H9 (cell line): ENCODE data around the gene HES1. TPM values are rescaled to one million over a fixed set of nuclear protein-coding genes. Genes with fewer than 3 reads are reported as not detected.

Experiments used
- DNase-seq: peaks from one replicate; pipeline ENCODE4 v3.0.0-alpha.2; 2017
- H2AFZ ChIP-seq: one replicate; pipeline ENCODE4 v1.6.1; 2013; ENCODE audit warnings: mild to moderate bottlenecking, low read length, control low read depth, moderate library complexity
- H2AK5ac ChIP-seq: 2 replicates; pipeline ENCODE4 v1.6.1; 2013; ENCODE audit warnings: low read length, control low read depth, mixed read lengths; ENCODE audit not compliant: insufficient read length
- H2BK120ac ChIP-seq: one replicate; pipeline ENCODE4 v1.6.1; 2013; ENCODE audit warnings: low read depth, mild to moderate bottlenecking, low read length, control low read depth, inconsistent platforms; ENCODE audit not compliant: poor library complexity, severe bottlenecking
- H2BK12ac ChIP-seq: 2 replicates; pipeline ENCODE4 v1.6.1; 2013; ENCODE audit warnings: low read length, control low read depth, mixed read lengths, low read depth; ENCODE audit not compliant: insufficient read length
- H2BK15ac ChIP-seq: 2 replicates; pipeline ENCODE4 v1.6.1; 2013; ENCODE audit warnings: low read depth, low read length, control low read depth
- H2BK20ac ChIP-seq: one replicate; pipeline ENCODE4 v1.6.1; 2013; ENCODE audit warnings: low read depth, mild to moderate bottlenecking, low read length, control low read depth, inconsistent platforms; ENCODE audit not compliant: poor library complexity, severe bottlenecking
- H2BK5ac ChIP-seq: 2 replicates; pipeline ENCODE4 v1.6.1; 2013; ENCODE audit warnings: low read length, control low read depth, mixed read lengths; ENCODE audit not compliant: insufficient read length
- H3K14ac ChIP-seq: 2 replicates; pipeline ENCODE4 v1.6.1; 2013; ENCODE audit warnings: low read length, control low read depth; ENCODE audit not compliant: insufficient read depth
- H3K18ac ChIP-seq: 2 replicates; pipeline ENCODE4 v1.6.1; 2013; ENCODE audit warnings: low read depth, mild to moderate bottlenecking, mixed read lengths, low read length, control low read depth; ENCODE audit not compliant: insufficient read length
- H3K23ac ChIP-seq: 2 replicates; pipeline ENCODE4 v1.6.1; 2013; ENCODE audit warnings: low read length, control low read depth, mixed read lengths, low read depth; ENCODE audit not compliant: insufficient read length
- H3K23me2 ChIP-seq: 2 replicates; pipeline ENCODE4 v1.6.1; 2013; ENCODE audit warnings: low read depth, mild to moderate bottlenecking, mixed read lengths, low read length, control low read depth; ENCODE audit not compliant: insufficient read length, poor library complexity, severe bottlenecking
- H3K27ac ChIP-seq: 2 replicates; pipeline ENCODE4 v1.5.1; 2013; ENCODE audit warnings: low read length, control low read depth, mixed read lengths, low read depth; ENCODE audit not compliant: insufficient read length
- H3K27me3 ChIP-seq: 2 replicates; pipeline ENCODE4 v1.6.1; 2013; ENCODE audit warnings: low read length, control low read depth, inconsistent platforms; ENCODE audit not compliant: insufficient read depth
- H3K4ac ChIP-seq: 2 replicates; pipeline ENCODE4 v1.6.1; 2013; ENCODE audit warnings: low read depth, mild to moderate bottlenecking, control low read depth, inconsistent platforms, low read length, moderate library complexity
- H3K4me1 ChIP-seq: 2 replicates; pipeline ENCODE4 v1.6.1; 2013; ENCODE audit warnings: low read length, control low read depth, inconsistent platforms; ENCODE audit not compliant: insufficient read depth
- H3K4me2 ChIP-seq: 2 replicates; pipeline ENCODE4 v1.6.1; 2013; ENCODE audit warnings: low read length, control low read depth, mixed read lengths; ENCODE audit not compliant: insufficient read length, insufficient read depth
- H3K56ac ChIP-seq: 2 replicates; pipeline ENCODE4 v1.6.1; 2013; ENCODE audit warnings: low read depth, mild to moderate bottlenecking, mixed read lengths, low read length, control low read depth; ENCODE audit not compliant: insufficient read length
- H3K79me1 ChIP-seq: 2 replicates; pipeline ENCODE4 v1.6.1; 2013; ENCODE audit warnings: low read depth, mild to moderate bottlenecking, moderate library complexity, low read length, control low read depth, inconsistent platforms; ENCODE audit not compliant: insufficient read depth, poor library complexity, severe bottlenecking
- H3K79me2 ChIP-seq: 2 replicates; pipeline ENCODE4 v1.6.1; 2013; ENCODE audit warnings: low read length, control low read depth, inconsistent platforms; ENCODE audit not compliant: insufficient read depth
- H3K9ac ChIP-seq: 2 replicates; pipeline ENCODE4 v1.6.1; 2013; ENCODE audit warnings: low read length, control low read depth, mixed read lengths; ENCODE audit not compliant: insufficient read length; ENCODE audit errors: extremely low read depth
- H3K9me3 ChIP-seq: one replicate; pipeline ENCODE4 v1.6.1; 2013; ENCODE audit warnings: low read depth, low read length, inconsistent platforms; ENCODE audit not compliant: control insufficient read depth
- H3T11ph ChIP-seq: one replicate; pipeline ENCODE4 v1.6.1; 2013; ENCODE audit warnings: mild to moderate bottlenecking, low read length, control low read depth, inconsistent platforms
- H4K20me1 ChIP-seq: one replicate; pipeline ENCODE4 v1.6.1; 2013; ENCODE audit not compliant: control insufficient read depth, insufficient read length, insufficient read depth
- H4K5ac ChIP-seq: 2 replicates; pipeline ENCODE4 v1.6.1; 2013; ENCODE audit warnings: low read depth, mild to moderate bottlenecking, mixed read lengths, low read length, control low read depth; ENCODE audit not compliant: insufficient read length
- H4K8ac ChIP-seq: replicated peaks from 2 replicates; pipeline ENCODE4 v1.6.1; 2013; ENCODE audit warnings: low read length, control low read depth, mixed read lengths, low read depth; ENCODE audit not compliant: insufficient read length
- H4K91ac ChIP-seq: 2 replicates; pipeline ENCODE4 v1.6.1; 2013; ENCODE audit warnings: low read depth, mild to moderate bottlenecking, moderate library complexity, mixed read lengths, low read length, control low read depth; ENCODE audit not compliant: insufficient read length
- H3K27ac Mint-ChIP-seq, 3 experiments: 2 replicates in 2 of 3; 3 replicates in 1 of 3; pipeline ENCODE4 v1.8.0; 2020 to 2021; ENCODE audit warnings: mixed read lengths in 3 of 3, mild to moderate bottlenecking in 1 of 3, moderate library complexity in 1 of 3
- H3K27me3 Mint-ChIP-seq: 2 replicates; pipeline ENCODE4 v1.8.0; 2021; ENCODE audit warnings: low read depth, mild to moderate bottlenecking, moderate library complexity, mixed read lengths
- H3K36me3 Mint-ChIP-seq, 3 experiments: 2 replicates in 2 of 3; 3 replicates in 1 of 3; pipeline ENCODE4 v1.8.0; 2020 to 2021; ENCODE audit warnings: low read depth in 3 of 3, mixed read lengths in 3 of 3; ENCODE audit not compliant: insufficient read depth in 1 of 3
- H3K4me1 Mint-ChIP-seq, 2 experiments: 2 replicates each; pipeline ENCODE4 v1.8.0; 2020; ENCODE audit warnings: mixed read lengths in 2 of 2
- H3K4me3 Mint-ChIP-seq, 2 experiments: 2 replicates in 1 of 2; 3 replicates in 1 of 2; pipeline ENCODE4 v1.8.0; 2020 to 2021; ENCODE audit warnings: mild to moderate bottlenecking in 2 of 2, mixed read lengths in 2 of 2, moderate library complexity in 1 of 2
- H3K9me3 Mint-ChIP-seq, 2 experiments: 2 replicates in 1 of 2; 3 replicates in 1 of 2; pipeline ENCODE4 v1.8.0; 2020; ENCODE audit warnings: mild to moderate bottlenecking in 2 of 2, mixed read lengths in 2 of 2, moderate library complexity in 1 of 2
- CTCF ChIP-seq: fragments of 200-600 bp; sonication (generic); conservative IDR thresholded peaks from 3 replicates; pipeline ENCODE4 v1.8.0; 2021; ENCODE audit warnings: antibody characterized with exemption, mild to moderate bottlenecking
- WGBS: extraction: QIAGEN DNeasy Blood & Tissue Kit; methylation state at CpG from one replicate; pipeline ENCODE4 v1.1.7; 2013; ENCODE audit warnings: missing lambda C conversion rate, low lambda C conversion rate, mixed read lengths; ENCODE audit not compliant: insufficient read length; ENCODE audit errors: extremely low coverage; 5-methylcytosine and 5-hydroxymethylcytosine counted together
- total RNA-seq: library from RNA; stranded (reverse); gene quantifications from 2 replicates; pipeline ENCODE4 v1.2.1, GENCODE V29; 2021

Gene HES1
- total RNA-seq, 1 experiment from 2014 or later = 23.2 TPM

- no peaks in the 10 kb centered on the region for H3K27me3 ChIP-seq
- H2BK12ac ChIP-seq = no peak overlapping the region
- no peak overlapping the region for H3K27ac Mint-ChIP-seq
- H3K4me2 ChIP-seq = no peak overlapping the region
- no peak overlapping the region for H2AK5ac ChIP-seq
- TF ChIP-seq CTCF = no peak
- H3K4me1 ChIP-seq = no peaks in the 10 kb centered on the region
- no peak overlapping the region for H3T11ph ChIP-seq
- H3K27ac ChIP-seq = no peak overlapping the region
- H3K9ac ChIP-seq = no peak overlapping the region
- peaks cover 19 to 24% of the 10 kb centered on the region in 2 experiments for H3K4me1 Mint-ChIP-seq
- H2BK120ac ChIP-seq = no peak overlapping the region
- no peak overlapping the region for H3K4me3 Mint-ChIP-seq
- H3K23me2 ChIP-seq = no peaks in the 10 kb centered on the region
- H4K91ac ChIP-seq = no peak overlapping the region
- no peaks in the 10 kb centered on the region for H3K9me3 Mint-ChIP-seq
- H4K20me1 ChIP-seq = no peaks in the 10 kb centered on the region
- H3K4ac ChIP-seq = no peak overlapping the region
- no peak overlapping the region for H4K8ac ChIP-seq
- H2AFZ ChIP-seq = no peak overlapping the region
- peaks cover 28% of the 10 kb centered on the region for H3K27me3 Mint-ChIP-seq
- H2BK20ac ChIP-seq = no peak overlapping the region
- no peak for DNase-seq
- H2BK5ac ChIP-seq = no peak overlapping the region
- no peaks in the 10 kb centered on the region for H3K79me2 ChIP-seq
- H2BK15ac ChIP-seq = no peak overlapping the region
- H3K9me3 ChIP-seq = no peaks in the 10 kb centered on the region
- H3K56ac ChIP-seq = no peak overlapping the region
- no peaks in the 10 kb centered on the region for H3K36me3 Mint-ChIP-seq
- H3K79me1 ChIP-seq = no peaks in the 10 kb centered on the region
- no CpG with 5 or more reads among the region's 4 CpGs for WGBS
- H3K18ac ChIP-seq = no peak overlapping the region
- H4K5ac ChIP-seq = no peak overlapping the region
- no peak overlapping the region for H3K14ac ChIP-seq
- no peak overlapping the region for H3K23ac ChIP-seq
These were observed 40.5 kb upstream of the HES1 start for GRCh38 chr3:194095464-194095863.
